SK-N-SH (cell line): ENCODE results near the gene PHEX. TPM values are rescaled to one million over a fixed set of nuclear protein-coding genes. Genes with fewer than 3 reads are reported as not detected.

ENCODE experiments used
- CTCF ChIA-PET: fragments of 300-600, 350-600 bp; formaldehyde crosslinking; extraction: SDS; loops from one replicate; lab custom pipeline; 2021; lab: Yijun Ruan, JAX
- POLR2A ChIA-PET: fragments of 350-600 bp; sonication (Branson Sonifier 250); formaldehyde crosslinking; extraction: SDS; loops from one replicate; lab custom pipeline; 2020; ENCODE audit warnings: antibody characterized with exemption, inconsistent platforms; lab: Yijun Ruan, JAX
- DNase-seq: peaks from one replicate; pipeline ENCODE4 v3.0.0; 2012
- H2AFZ ChIP-seq: fragments of 200-600 bp; sonication (generic); 2 replicates; pipeline ENCODE4 v1.8.1; 2016; ENCODE audit warnings: antibody characterized with exemption, mild to moderate bottlenecking, low read depth
- H3F3A ChIP-seq: fragments of 200-600 bp; sonication (generic); replicated peaks from 2 replicates; pipeline ENCODE3; 2016; ENCODE audit warnings: antibody characterized with exemption, mild to moderate bottlenecking; ENCODE audit not compliant: insufficient read depth
- H3K27ac ChIP-seq, 2 experiments: fragments of 200-500 bp in 1 of 2; fragments of 200-600 bp in 1 of 2; sonication (Bioruptor generic) in 1 of 2; sonication (generic), shearing (Covaris generic) in 1 of 2; 2 replicates each; pipeline versions ENCODE4 v1.5.1 to v1.6.1; 2014 to 2016; ENCODE audit warnings: low read depth in 2 of 2, inconsistent platforms in 1 of 2, low read length in 1 of 2, mild to moderate bottlenecking in 1 of 2, mixed read lengths in 1 of 2
- H3K27me3 ChIP-seq: fragments of 200-600 bp; sonication (generic), shearing (Covaris generic); 2 replicates; pipeline ENCODE4 v1.6.1; 2016; ENCODE audit warnings: mixed run types; ENCODE audit not compliant: insufficient read depth
- H3K36me3 ChIP-seq, 2 experiments: fragments of 200-500 bp in 1 of 2; fragments of 200-600 bp in 1 of 2; sonication (Bioruptor generic) in 1 of 2; sonication (generic) in 1 of 2; replicated peaks in 1 of 2; 2 replicates each; pipeline versions ENCODE3 to v1.5.1; 2014 to 2016; ENCODE audit warnings: low read length in 1 of 2, mild to moderate bottlenecking in 1 of 2; ENCODE audit not compliant: insufficient read depth in 2 of 2, control insufficient read depth in 1 of 2
- H3K4me1 ChIP-seq, 2 experiments: fragments of 200-500 bp in 1 of 2; fragments of 200-600 bp in 1 of 2; sonication (Bioruptor generic) in 1 of 2; sonication (generic), shearing (Covaris generic) in 1 of 2; 2 replicates each; pipeline versions ENCODE4 v1.5.1 to v1.6.1; 2014 to 2016; ENCODE audit warnings: low read depth in 1 of 2, low read length in 1 of 2, mixed run types in 1 of 2; ENCODE audit not compliant: insufficient read depth in 2 of 2, control insufficient read depth in 1 of 2
- H3K4me2 ChIP-seq: fragments of 200-600 bp; sonication (generic), shearing (Covaris generic); 2 replicates; pipeline ENCODE4 v1.6.1; 2017; ENCODE audit warnings: mixed run types
- H3K4me3 ChIP-seq, 2 experiments: fragments of 200-500 bp in 1 of 2; fragments of 200-600 bp in 1 of 2; sonication (Bioruptor generic) in 1 of 2; sonication (generic), shearing (Covaris generic) in 1 of 2; 2 replicates each; pipeline versions ENCODE4 v1.5.1 to v1.8.1; 2014 to 2016; ENCODE audit warnings: low read depth in 2 of 2, inconsistent platforms in 1 of 2, low read length in 1 of 2, mild to moderate bottlenecking in 1 of 2, mixed read lengths in 1 of 2, moderate library complexity in 1 of 2
- H3K79me2 ChIP-seq: fragments of 200-600 bp; sonication (generic); 2 replicates; pipeline ENCODE4 v1.8.1; 2017; ENCODE audit warnings: mild to moderate bottlenecking; ENCODE audit not compliant: insufficient read depth
- H3K9ac ChIP-seq: fragments of 200-600 bp; sonication (generic); 2 replicates; pipeline ENCODE4 v1.6.1; 2017; ENCODE audit warnings: mixed run types
- H3K9me2 ChIP-seq: fragments of 200-600 bp; sonication (generic); 2 replicates; pipeline ENCODE4 v1.6.1; 2017; ENCODE audit warnings: mixed run types
- H3K9me3 ChIP-seq: fragments of 200-600 bp; sonication (generic); 2 replicates; pipeline ENCODE4 v1.6.1; 2017; ENCODE audit warnings: mixed run types, mild to moderate bottlenecking, moderate library complexity
- H4K20me1 ChIP-seq: fragments of 200-600 bp; sonication (generic); 2 replicates; pipeline ENCODE4 v1.6.1; 2017; ENCODE audit warnings: mild to moderate bottlenecking, mixed run types; ENCODE audit not compliant: insufficient read depth
- CHD2 ChIP-seq: fragments of 150-350 bp; IDR thresholded peaks from 2 replicates; pipeline ENCODE4 v1.6.1; 2018; ENCODE audit warnings: low read length; ENCODE audit not compliant: partially characterized antibody
- EP300 ChIP-seq, 2 experiments: IDR thresholded peaks; 2 replicates each; pipeline versions ENCODE4 v1.4.0 to v1.6.1; 2012; ENCODE audit warnings: borderline replicate concordance in 1 of 2, low read depth in 1 of 2, low read length in 1 of 2
- EZH2phosphoT487 ChIP-seq: fragments of 200-600 bp; sonication (generic); IDR thresholded peaks from 2 replicates; pipeline ENCODE4 v1.6.1; 2017; ENCODE audit warnings: low read depth, mixed run types, mild to moderate bottlenecking, antibody characterized with exemption, moderate library complexity, borderline replicate concordance
- FOSL2 ChIP-seq: IDR thresholded peaks from 2 replicates; pipeline ENCODE4 v1.4.0; 2012; ENCODE audit warnings: low read depth, mild to moderate bottlenecking, moderate library complexity, borderline replicate concordance
- FOXJ3 ChIP-seq: sonication (generic); formaldehyde crosslinking; IDR thresholded peaks from 2 replicates; pipeline ENCODE4 v1.5.1; 2020; ENCODE audit warnings: mild to moderate bottlenecking, missing genetic modification reagents
- FOXM1 ChIP-seq: IDR thresholded peaks from 2 replicates; pipeline ENCODE4 v1.4.0; 2012; ENCODE audit warnings: low read depth, mild to moderate bottlenecking
- GABPA ChIP-seq: IDR thresholded peaks from 2 replicates; pipeline ENCODE4 v1.4.0; 2012; ENCODE audit warnings: low read depth, mild to moderate bottlenecking
- MAX ChIP-seq: IDR thresholded peaks from 2 replicates; pipeline ENCODE4 v1.4.0; 2012; ENCODE audit warnings: low read depth
- NFIC ChIP-seq: IDR thresholded peaks from 2 replicates; pipeline ENCODE4 v1.4.0; 2012; ENCODE audit warnings: borderline replicate concordance
- NRF1 ChIP-seq: IDR thresholded peaks from 2 replicates; pipeline ENCODE4 v1.6.1; 2012; ENCODE audit warnings: low read depth, mild to moderate bottlenecking, low read length
- RCOR1 ChIP-seq: fragments of 150-350 bp; IDR thresholded peaks from 2 replicates; pipeline ENCODE4 v1.6.1; 2017; ENCODE audit warnings: antibody characterized with exemption, low read length
- REST ChIP-seq: IDR thresholded peaks from 2 replicates; pipeline ENCODE4 v1.6.1; 2012; ENCODE audit warnings: mild to moderate bottlenecking, low read depth, low read length, moderate library complexity
- RXRA ChIP-seq: IDR thresholded peaks from 2 replicates; pipeline ENCODE4 v1.4.0; 2012; ENCODE audit warnings: low read depth, mild to moderate bottlenecking, borderline replicate concordance
- SIN3A ChIP-seq: IDR thresholded peaks from 2 replicates; pipeline ENCODE4 v1.6.1; 2012; ENCODE audit warnings: low read depth, mild to moderate bottlenecking, low read length, moderate library complexity, borderline replicate concordance
- SMC3 ChIP-seq: IDR thresholded peaks from 2 replicates; pipeline ENCODE4 v1.6.1; 2012; ENCODE audit warnings: low read depth, low read length, improper control_type of control experiment
- TCF12 ChIP-seq: IDR thresholded peaks from 2 replicates; pipeline ENCODE4 v1.4.0; 2012
- WGBS: methylation state at CpG from one replicate; pipeline ENCODE4 v1.1.6; 2017; ENCODE audit warnings: low lambda C conversion rate; 5-methylcytosine and 5-hydroxymethylcytosine counted together
- polyA plus RNA-seq, 3 experiments: library from polyadenylated mRNA; depleted of rRNA; stranded (reverse); fragments of >200 nt; gene quantifications; 2 replicates each; pipeline ENCODE4 v1.2.3, GENCODE V29; 2012

The PHEX gene
- polyA plus RNA-seq, 1 of the 3 experiments (the other 2 are of a cell fraction) = 0.35 TPM

GRCh38 chrX:22116605-22117546 lies 84.8 kb downstream of the PHEX start:
- POLR2A ChIA-PET = no interaction called here
- 39% methylated on average over 7 of the region's 7 CpGs for WGBS
- Histone ChIP-seq H4K20me1 (no peaks in the 10 kb centered on the region), H2AFZ (no peak overlapping the region), H3K9me2 (no peaks in the 10 kb centered on the region), H3K4me3 (no peak overlapping the region), H3K36me3 (no peaks in the 10 kb centered on the region), H3K79me2 (no peaks in the 10 kb centered on the region), H3K27me3 (no peaks in the 10 kb centered on the region), H3K27ac (no peak overlapping the region), H3K4me2 (no peak overlapping the region), H3K9ac (no peak overlapping the region), H3K9me3 (no peaks in the 10 kb centered on the region), H3F3A (no peaks in the 10 kb centered on the region), H3K4me1 (no peaks in the 10 kb centered on the region)
- CTCF ChIA-PET = interaction anchor here (1.0 kb wide), 1 partner anchor 35 kb away, joined by 4 read pairs; no protein-coding TSS in a partner anchor
- DNase-seq = no peak
- TF ChIP-seq FOXJ3 (no peak), NFIC (no peak), RXRA (no peak), CHD2 (no peak), SIN3A (no peak), TCF12 (no peak), FOSL2 (no peak), REST (no peak), FOXM1 (no peak), EZH2phosphoT487 (no peak), SMC3 (no peak), RCOR1 (no peak)

- Histone ChIP-seq H3K27me3 (no peaks in the 10 kb centered on the region), H3K9me3 (no peaks in the 10 kb centered on the region), H3K79me2 (no peaks in the 10 kb centered on the region), H3K4me2 (no peak overlapping the region), H2AFZ (no peak overlapping the region), H3K4me3 (no peak overlapping the region), H3K9me2 (no peaks in the 10 kb centered on the region), H4K20me1 (no peaks in the 10 kb centered on the region), H3K4me1 (no peaks in the 10 kb centered on the region), H3K27ac (no peak overlapping the region), H3K36me3 (no peaks in the 10 kb centered on the region), H3K9ac (no peak overlapping the region), H3F3A (no peaks in the 10 kb centered on the region)
- ChIA-PET CTCF (interaction anchor here (1.0 kb wide), 1 partner anchor 36 kb away, joined by 4 read pairs; no protein-coding TSS in a partner anchor), POLR2A (no interaction called here)
- TF ChIP-seq SMC3 (no peak), NFIC (no peak), GABPA (no peak), EP300 (IDR thresholded peaks at IDR 0.05; ENCODE audit: borderline replicate concordance in 1 of 2, low read depth in 1 of 2, low read length in 1 of 2) (no peak), FOXJ3 (no peak), RCOR1 (no peak), MAX (no peak), NRF1 (no peak)
- WGBS = 22% methylated on average over 2 of the region's 2 CpGs
- no peak for DNase-seq
Observed at GRCh38 chrX:22117633-22118032, 85.5 kb downstream of the PHEX start.
